Measurements from ENCODE around the gene EGFL6.

DNA sequence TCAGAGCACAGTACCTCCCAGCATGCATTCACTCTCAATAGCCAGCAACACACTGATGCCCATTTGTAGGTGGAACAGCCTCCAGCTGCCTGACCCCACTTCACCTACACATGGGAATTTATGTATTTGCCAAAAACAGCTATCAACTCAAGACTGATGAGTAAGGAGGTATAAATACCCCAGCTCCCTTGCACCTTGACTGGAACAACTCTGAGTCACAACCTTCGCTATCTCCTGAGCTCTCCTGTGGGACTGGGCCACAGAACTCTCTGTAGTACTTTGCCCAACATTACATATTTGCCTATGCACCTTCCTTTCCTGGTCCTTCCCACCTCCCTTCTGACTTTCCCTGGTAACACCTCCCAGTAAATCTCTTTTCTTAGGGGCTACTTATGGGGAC, 16.5 kb upstream of the EGFL6 start:
- TF ChIP-seq EZH2phosphoT487 (IDR thresholded peaks at IDR 0.05; ENCODE audit: borderline replicate concordance, low read length) = no peak
- TF ChIP-seq, protein P1, sequence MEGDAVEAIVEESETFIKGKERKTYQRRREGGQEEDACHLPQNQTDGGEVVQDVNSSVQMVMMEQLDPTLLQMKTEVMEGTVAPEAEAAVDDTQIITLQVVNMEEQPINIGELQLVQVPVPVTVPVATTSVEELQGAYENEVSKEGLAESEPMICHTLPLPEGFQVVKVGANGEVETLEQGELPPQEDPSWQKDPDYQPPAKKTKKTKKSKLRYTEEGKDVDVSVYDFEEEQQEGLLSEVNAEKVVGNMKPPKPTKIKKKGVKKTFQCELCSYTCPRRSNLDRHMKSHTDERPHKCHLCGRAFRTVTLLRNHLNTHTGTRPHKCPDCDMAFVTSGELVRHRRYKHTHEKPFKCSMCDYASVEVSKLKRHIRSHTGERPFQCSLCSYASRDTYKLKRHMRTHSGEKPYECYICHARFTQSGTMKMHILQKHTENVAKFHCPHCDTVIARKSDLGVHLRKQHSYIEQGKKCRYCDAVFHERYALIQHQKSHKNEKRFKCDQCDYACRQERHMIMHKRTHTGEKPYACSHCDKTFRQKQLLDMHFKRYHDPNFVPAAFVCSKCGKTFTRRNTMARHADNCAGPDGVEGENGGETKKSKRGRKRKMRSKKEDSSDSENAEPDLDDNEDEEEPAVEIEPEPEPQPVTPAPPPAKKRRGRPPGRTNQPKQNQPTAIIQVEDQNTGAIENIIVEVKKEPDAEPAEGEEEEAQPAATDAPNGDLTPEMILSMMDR (IDR thresholded peaks at IDR 0.05; ENCODE audit: low read depth, low read length, poor library complexity, severe bottlenecking) = no peak

All from DOHH2 (cell line).